Activated CD4-positive, alpha-beta T cell treated with anti-CD3 and anti-CD28 coated beads, Interleukin-2, amount 50 U/mL, for 24 hours (primary cell): ENCODE measurements around the gene HSD11B1L.
"Not testable (repeated sequence)": the region's sequence is repeated elsewhere in the genome, so short reads cannot be mapped to it uniquely, and the experiment has no call there.

Experiments
- DNase-seq, 2 donors: peaks; one replicate each; pipeline ENCODE4 v3.0.0-alpha.2; 2020; ENCODE audit warnings: low read depth in 1 of 2, low spot score in 1 of 2

Gene HSD11B1L

GRCh38 chr19:5719961-5720790 is 39.3 kb downstream of the HSD11B1L start, which contains the start of the genes CATSPERD and LONP1:
Gene CATSPERD (plus strand): TSS chr19:5720637. CDS start chr19:5720738, 101 bp downstream.
Gene LONP1 (minus strand): TSS chr19:5720146. CDS start chr19:5720132, 14 bp downstream.
- DNase-seq: peak; percentile 95 to 99

GRCh38 chr19:5727453-5728050 is 46.7 kb downstream of the HSD11B1L start:
- DNase-seq: no peak

- DNase-seq: not testable (repeated sequence)
These were observed 52.3 kb downstream of the HSD11B1L start for GRCh38 chr19:5733172-5733571.
